ENCODE measurements around the gene ECD.

DNA sequence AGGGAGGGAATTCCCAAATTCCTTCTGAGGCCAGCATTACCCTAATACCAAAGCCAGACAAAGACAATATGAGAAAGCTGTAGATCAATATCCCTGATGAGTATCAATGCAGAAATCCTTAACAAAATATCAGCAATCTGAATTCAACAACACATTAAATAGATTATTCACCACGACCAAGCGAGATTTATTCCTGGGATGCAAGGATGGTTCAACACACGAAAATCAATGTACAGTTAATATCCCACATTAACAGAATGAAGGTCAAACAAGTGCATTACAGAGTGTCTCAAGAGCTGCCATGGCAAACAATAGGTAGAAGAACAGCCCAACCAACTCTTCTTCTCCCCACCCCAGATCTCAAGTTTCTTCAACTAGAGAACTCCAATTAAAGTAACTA lies 6.1 kb downstream of the ECD start:
- TF ChIP-seq RAD21 (IDR thresholded peaks at IDR 0.05; ENCODE audit: low read length) (no peak), EP300 (IDR thresholded peaks at IDR 0.05; ENCODE audit: borderline replicate concordance in 1 of 2, low read depth in 1 of 2, low read length in 1 of 2) (no peak), RFX5 (IDR thresholded peaks at IDR 0.05; ENCODE audit: low read length) (no peak), POLR2AphosphoS5 (IDR thresholded peaks at IDR 0.05; ENCODE audit: low read depth, low read length) (no peak), YY1 (IDR thresholded peaks at IDR 0.05; ENCODE audit: low read depth) (no peak), TCF12 (IDR thresholded peaks at IDR 0.05) (no peak), EZH2phosphoT487 (IDR thresholded peaks at IDR 0.05; ENCODE audit: borderline replicate concordance, low read depth) (no peak), SMC3 (IDR thresholded peaks at IDR 0.05; ENCODE audit: low read depth, low read length) (no peak), TEAD4 (IDR thresholded peaks at IDR 0.05; ENCODE audit: borderline replicate concordance, insufficient read depth) (no peak)
- TF ChIP-seq, protein P1, sequence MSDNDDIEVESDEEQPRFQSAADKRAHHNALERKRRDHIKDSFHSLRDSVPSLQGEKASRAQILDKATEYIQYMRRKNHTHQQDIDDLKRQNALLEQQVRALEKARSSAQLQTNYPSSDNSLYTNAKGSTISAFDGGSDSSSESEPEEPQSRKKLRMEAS (IDR thresholded peaks at IDR 0.05; ENCODE audit: low read depth), result no peak
- TF ChIP-seq, protein P2, sequence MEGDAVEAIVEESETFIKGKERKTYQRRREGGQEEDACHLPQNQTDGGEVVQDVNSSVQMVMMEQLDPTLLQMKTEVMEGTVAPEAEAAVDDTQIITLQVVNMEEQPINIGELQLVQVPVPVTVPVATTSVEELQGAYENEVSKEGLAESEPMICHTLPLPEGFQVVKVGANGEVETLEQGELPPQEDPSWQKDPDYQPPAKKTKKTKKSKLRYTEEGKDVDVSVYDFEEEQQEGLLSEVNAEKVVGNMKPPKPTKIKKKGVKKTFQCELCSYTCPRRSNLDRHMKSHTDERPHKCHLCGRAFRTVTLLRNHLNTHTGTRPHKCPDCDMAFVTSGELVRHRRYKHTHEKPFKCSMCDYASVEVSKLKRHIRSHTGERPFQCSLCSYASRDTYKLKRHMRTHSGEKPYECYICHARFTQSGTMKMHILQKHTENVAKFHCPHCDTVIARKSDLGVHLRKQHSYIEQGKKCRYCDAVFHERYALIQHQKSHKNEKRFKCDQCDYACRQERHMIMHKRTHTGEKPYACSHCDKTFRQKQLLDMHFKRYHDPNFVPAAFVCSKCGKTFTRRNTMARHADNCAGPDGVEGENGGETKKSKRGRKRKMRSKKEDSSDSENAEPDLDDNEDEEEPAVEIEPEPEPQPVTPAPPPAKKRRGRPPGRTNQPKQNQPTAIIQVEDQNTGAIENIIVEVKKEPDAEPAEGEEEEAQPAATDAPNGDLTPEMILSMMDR (IDR thresholded peaks at IDR 0.05), result no peak
- TF ChIP-seq, protein P3, sequence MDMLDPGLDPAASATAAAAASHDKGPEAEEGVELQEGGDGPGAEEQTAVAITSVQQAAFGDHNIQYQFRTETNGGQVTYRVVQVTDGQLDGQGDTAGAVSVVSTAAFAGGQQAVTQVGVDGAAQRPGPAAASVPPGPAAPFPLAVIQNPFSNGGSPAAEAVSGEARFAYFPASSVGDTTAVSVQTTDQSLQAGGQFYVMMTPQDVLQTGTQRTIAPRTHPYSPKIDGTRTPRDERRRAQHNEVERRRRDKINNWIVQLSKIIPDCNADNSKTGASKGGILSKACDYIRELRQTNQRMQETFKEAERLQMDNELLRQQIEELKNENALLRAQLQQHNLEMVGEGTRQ (IDR thresholded peaks at IDR 0.05; ENCODE audit: borderline replicate concordance, low read depth, low read length), result no peak
